ENCODE results near the gene CDH23. TPM values are rescaled to one million over a fixed set of nuclear protein-coding genes. Genes with fewer than 3 reads are reported as not detected.

CDH23 gene
- total RNA-seq, 2 donors from 2014 or later, result 1.4 to 1.6 TPM

DNA sequence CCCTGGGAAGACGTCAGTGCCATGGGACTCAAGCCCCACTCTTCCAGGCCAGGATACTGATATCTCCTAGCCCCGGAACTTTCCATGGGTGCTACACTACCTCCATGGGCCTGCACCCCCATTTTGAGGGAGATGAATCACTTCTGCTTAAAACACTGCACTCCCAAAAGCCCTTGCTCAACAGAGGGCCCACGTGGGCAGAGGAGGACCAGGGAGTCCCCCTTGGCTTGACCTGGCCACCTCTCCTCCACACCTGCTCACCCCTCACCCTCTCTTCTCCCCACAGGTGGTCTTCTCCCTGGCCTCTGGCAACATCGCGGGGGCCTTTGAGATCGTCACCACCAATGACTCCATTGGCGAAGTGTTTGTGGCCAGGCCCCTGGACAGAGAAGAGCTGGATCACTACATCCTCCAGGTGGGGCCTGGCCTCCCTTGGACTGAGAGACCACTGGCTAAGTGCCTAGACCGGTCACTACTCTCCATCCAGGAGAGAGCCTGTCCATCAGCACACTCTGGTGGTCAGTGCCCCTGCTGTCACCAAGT is 342.7 kb downstream of the CDH23 start:
- DNase-seq, result peak; percentile 17
- no peak overlapping the region for H3K27ac ChIP-seq
- intact Hi-C loops (cut with DNase I), result no loop called here
- TF ChIP-seq, protein P1, sequence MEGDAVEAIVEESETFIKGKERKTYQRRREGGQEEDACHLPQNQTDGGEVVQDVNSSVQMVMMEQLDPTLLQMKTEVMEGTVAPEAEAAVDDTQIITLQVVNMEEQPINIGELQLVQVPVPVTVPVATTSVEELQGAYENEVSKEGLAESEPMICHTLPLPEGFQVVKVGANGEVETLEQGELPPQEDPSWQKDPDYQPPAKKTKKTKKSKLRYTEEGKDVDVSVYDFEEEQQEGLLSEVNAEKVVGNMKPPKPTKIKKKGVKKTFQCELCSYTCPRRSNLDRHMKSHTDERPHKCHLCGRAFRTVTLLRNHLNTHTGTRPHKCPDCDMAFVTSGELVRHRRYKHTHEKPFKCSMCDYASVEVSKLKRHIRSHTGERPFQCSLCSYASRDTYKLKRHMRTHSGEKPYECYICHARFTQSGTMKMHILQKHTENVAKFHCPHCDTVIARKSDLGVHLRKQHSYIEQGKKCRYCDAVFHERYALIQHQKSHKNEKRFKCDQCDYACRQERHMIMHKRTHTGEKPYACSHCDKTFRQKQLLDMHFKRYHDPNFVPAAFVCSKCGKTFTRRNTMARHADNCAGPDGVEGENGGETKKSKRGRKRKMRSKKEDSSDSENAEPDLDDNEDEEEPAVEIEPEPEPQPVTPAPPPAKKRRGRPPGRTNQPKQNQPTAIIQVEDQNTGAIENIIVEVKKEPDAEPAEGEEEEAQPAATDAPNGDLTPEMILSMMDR (IDR thresholded peaks at IDR 0.05), result no peak
- no peaks in the 10 kb centered on the region for H3K36me3 ChIP-seq
- peaks cover 17% of the 10 kb centered on the region for H3K4me1 ChIP-seq
- no peak overlapping the region for H3K4me3 ChIP-seq
- H3K27me3 ChIP-seq, result no peaks in the 10 kb centered on the region
- H3K9ac ChIP-seq (ENCODE audit: low read depth in 2 of 2, low read length in 2 of 2), result no peak overlapping the region
- H3K9me3 ChIP-seq, result no peaks in the 10 kb centered on the region

DNA sequence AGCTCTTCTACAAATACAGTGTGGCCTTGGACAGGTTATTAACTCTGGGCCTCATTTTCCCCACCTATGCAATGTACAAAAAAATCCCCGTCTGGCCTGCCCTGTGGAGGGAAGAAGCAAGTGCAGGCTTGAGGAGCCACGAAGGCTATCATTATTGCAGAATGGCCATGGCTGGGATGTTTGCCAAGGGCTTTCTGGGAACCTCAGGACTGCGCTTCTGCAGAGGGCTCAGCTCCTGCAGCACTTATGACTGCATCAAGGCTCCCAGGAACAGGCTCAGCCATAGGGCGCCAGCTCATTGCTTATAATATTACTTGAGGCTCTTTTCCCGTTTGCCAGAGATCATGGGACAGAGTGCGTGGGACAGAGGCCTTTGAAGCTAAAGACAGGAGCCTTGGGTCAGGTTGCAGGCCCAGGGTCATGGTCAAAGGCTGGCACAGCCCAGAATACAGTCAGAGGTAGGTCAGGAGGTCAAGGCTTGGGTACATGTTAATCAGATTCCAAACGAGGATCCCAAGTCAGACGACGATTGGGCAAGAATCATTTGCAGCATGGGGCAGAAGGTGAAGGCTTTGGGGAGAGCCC is 343.4 kb downstream of the CDH23 start:
- H3K4me3 ChIP-seq, result no peak overlapping the region
- no peaks in the 10 kb centered on the region for H3K9me3 ChIP-seq
- DNase-seq, result peak; percentile 17
- no peak overlapping the region for H3K9ac ChIP-seq (ENCODE audit: low read depth in 2 of 2, low read length in 2 of 2)
- H3K4me1 ChIP-seq, result peaks cover 17% of the 10 kb centered on the region
- no peaks in the 10 kb centered on the region for H3K27me3 ChIP-seq
- intact Hi-C loops (cut with DNase I), result no loop called here
- TF ChIP-seq, protein P1 (IDR thresholded peaks at IDR 0.05), result no peak
- H3K36me3 ChIP-seq, result no peaks in the 10 kb centered on the region
- no peak overlapping the region for H3K27ac ChIP-seq

DNA sequence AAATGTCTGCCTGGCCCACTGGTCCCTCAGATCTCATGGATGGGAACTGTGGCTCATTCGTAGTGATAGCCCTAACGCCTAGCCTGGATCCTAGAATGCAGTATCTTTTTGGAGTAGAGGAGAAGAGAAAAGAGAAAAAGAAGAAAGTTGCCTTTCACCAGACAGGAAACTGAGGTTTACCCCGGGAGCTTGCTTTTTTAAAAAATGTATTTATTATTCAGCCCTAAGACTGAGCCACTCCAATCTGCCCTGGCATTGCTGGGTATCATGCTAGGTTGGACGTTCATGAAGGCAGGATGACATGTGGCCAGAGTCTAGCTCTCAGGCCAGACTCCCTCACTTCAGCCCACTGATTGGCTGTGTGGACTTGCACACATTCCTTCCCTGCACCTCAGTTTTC is 344.3 kb downstream of the CDH23 start:
- no peaks in the 10 kb centered on the region for H3K27me3 ChIP-seq
- no peak for DNase-seq
- H3K4me3 ChIP-seq, result no peak overlapping the region
- peaks cover 14% of the 10 kb centered on the region for H3K4me1 ChIP-seq
- no peak overlapping the region for H3K27ac ChIP-seq
- H3K9me3 ChIP-seq, result no peaks in the 10 kb centered on the region
- intact Hi-C loops (cut with DNase I), result no loop called here
- TF ChIP-seq, protein P1 (IDR thresholded peaks at IDR 0.05), result no peak
- no peaks in the 10 kb centered on the region for H3K36me3 ChIP-seq
- no peak overlapping the region for H3K9ac ChIP-seq (ENCODE audit: low read depth in 2 of 2, low read length in 2 of 2)

DNA sequence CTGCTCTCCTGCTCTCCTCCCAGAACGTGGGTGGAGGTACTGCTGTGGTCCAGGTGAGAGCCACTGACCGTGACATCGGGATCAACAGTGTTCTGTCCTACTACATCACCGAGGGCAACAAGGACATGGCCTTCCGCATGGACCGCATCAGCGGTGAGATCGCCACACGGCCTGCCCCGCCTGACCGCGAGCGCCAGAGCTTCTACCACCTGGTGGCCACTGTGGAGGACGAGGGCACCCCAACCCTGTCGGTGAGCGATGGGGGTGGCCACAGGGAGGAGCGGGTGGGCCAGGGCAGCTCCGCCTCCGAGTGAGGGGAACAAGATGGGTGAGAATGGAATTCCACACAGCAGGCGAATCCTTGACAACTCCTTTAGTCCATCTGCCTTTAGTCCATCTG is 345.0 kb downstream of the CDH23 start:
- DNase-seq, result no peak
- peaks cover 14% of the 10 kb centered on the region for H3K4me1 ChIP-seq

DNA sequence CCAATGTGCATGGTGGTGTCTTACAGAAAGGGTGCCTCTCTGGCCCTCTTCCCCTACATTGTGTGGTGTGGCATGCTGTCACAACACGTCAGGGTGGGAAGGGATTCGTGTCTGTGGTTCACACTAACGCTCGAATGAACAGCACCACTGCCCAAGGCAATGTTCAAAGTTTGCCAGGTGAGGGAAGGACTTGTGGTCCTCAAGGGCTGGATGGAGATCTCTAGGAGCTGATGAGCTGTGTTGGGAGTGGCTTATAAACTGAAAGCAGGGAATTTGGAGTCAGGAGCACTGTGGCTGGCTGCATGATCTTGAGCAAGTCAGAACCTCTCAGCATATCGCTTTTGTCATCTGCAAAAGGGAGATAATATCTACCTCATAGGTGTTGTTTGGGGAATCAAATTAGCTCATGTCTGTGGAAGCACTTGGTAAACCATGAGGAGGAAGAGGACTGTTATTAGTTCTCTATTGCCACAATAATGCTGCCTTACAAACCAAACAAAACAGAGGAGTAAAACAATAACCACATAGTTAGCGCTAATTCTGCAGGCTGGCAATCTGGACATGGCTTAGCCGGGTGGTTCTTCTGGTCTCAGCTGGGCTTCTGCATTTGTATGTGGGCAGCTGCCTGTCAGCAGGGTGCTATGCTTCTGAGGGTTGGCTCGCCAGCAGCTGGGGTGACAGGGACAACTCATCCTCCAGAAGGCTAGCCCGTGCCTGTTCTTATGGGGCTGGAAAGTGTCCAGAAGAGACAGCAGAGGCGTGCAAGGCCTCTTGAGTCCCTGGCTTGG is 345.8 kb downstream of the CDH23 start:
- TF ChIP-seq, protein P1 (IDR thresholded peaks at IDR 0.05), result no peak
- DNase-seq, result peak; percentile 18
- Histone ChIP-seq H3K27me3 (no peaks in the 10 kb centered on the region), H3K4me3 (no peak overlapping the region), H3K36me3 (no peaks in the 10 kb centered on the region), H3K9me3 (no peaks in the 10 kb centered on the region), H3K27ac (no peak overlapping the region), H3K9ac (ENCODE audit: low read depth in 2 of 2, low read length in 2 of 2) (no peak overlapping the region), H3K4me1 (peaks cover 19% of the 10 kb centered on the region)
- intact Hi-C loops (cut with DNase I), result no loop called here

More for the DNA sequence above, 345.0 kb downstream of the CDH23 start:
- TF ChIP-seq, protein P1 (IDR thresholded peaks at IDR 0.05), result no peak
- H3K4me3 ChIP-seq, result no peak overlapping the region
- no peak overlapping the region for H3K9ac ChIP-seq (ENCODE audit: low read depth in 2 of 2, low read length in 2 of 2)
- no peaks in the 10 kb centered on the region for H3K36me3 ChIP-seq
- H3K27ac ChIP-seq, result no peak overlapping the region
- intact Hi-C loops (cut with DNase I), result no loop called here
- no peaks in the 10 kb centered on the region for H3K27me3 ChIP-seq
- H3K9me3 ChIP-seq, result no peaks in the 10 kb centered on the region

All from colonic mucosa (tissue), 4 donors.